Measurements from ENCODE around the gene PSME3IP1.

DNA sequence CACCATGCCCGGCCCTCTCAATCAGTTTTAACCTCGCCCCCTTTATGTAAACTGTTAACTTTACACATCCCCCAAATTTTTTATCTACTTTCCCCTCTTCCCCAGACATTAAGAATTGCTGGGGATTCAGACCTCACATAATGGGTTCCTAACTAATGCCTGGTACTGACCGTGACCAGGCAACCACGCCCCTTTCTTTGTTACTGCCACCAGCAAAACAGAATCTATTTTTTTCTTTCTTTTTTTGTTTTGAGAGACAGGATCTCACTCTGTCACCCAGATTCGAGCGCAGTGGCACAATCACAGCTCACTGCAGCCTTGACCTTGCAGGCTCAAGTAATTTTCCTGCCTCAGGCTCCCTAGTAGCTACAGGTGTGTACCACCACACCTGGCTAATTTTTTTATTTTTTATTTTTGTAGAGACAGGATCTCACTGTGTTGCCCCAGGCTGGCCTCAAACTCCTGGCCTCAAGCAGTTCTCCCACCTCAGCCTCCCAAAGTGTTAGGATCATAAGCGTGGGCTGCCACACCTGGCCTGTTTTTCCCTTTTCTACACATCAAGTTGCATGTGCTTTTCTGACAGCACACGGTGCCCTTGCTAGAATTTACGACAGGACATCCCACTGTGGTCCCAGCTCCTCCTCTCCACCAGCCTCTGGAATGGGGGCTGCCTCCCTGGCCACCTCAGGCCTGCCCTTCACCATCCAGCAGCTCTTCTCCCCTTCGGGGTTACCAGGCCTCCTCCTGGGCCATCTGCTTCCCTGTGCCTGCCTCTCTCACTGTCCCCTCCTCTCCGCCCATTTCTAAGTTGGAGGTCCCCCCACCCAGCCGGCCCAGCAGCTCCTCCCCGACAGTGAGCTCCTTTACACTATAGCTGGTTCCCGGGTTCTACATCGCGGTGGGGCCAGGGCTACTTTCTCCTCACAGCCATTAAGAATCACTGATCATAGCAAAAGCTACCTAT, 82.7 kb downstream of the PSME3IP1 start:
- TF ChIP-seq SIN3A (IDR thresholded peaks at IDR 0.05; ENCODE audit: borderline replicate concordance, insufficient read depth, low read length), result no peak
- no peak for TF ChIP-seq TAF1 (IDR thresholded peaks at IDR 0.05; ENCODE audit: borderline replicate concordance, insufficient read depth, low read length)

Measured in PFSK-1 (cell line).